Prostate gland (tissue), 2 donors: ENCODE results near the gene ENTPD8. TPM values are rescaled to one million over a fixed set of nuclear protein-coding genes. Genes with fewer than 3 reads are reported as not detected.

Experiments used
- DNase-seq: peaks from one replicate; pipeline ENCODE4 v3.0.0-alpha.2; 2019; ENCODE audit warnings: low spot score
- H3K27ac ChIP-seq, 2 donors: fragments of 200-600 bp; sonication (generic); 2 replicates each; pipeline ENCODE4 v1.5.1; 2017 to 2019
- H3K27me3 ChIP-seq: fragments of 200-600 bp; sonication (generic); replicated peaks from 2 replicates; pipeline ENCODE4 v1.5.1; 2019; ENCODE audit not compliant: insufficient read depth
- H3K36me3 ChIP-seq, 2 donors: fragments of 200-600 bp; sonication (generic); 1 replicate in 1 of 2; 2 replicates in 1 of 2; pipeline versions ENCODE4 v1.5.1 to v1.8.1; 2017 to 2019
- H3K4me1 ChIP-seq: fragments of 200-600 bp; sonication (generic); replicated peaks from 2 replicates; pipeline ENCODE4 v1.5.1; 2019
- H3K4me3 ChIP-seq, 2 donors: fragments of 200-600 bp; sonication (generic); 2 replicates each; pipeline ENCODE4 v1.5.1; 2017 to 2019
- H3K9me3 ChIP-seq: fragments of 200-600 bp; sonication (generic); 2 replicates; pipeline ENCODE4 v1.5.1; 2017
- CTCF ChIP-seq, 4 experiments: fragments of 200-600 bp in 2 of 4; fragments of 450-650 bp in 2 of 4; sonication (generic) in 2 of 4; IDR thresholded peaks; 1 replicate in 3 of 4; 2 replicates in 1 of 4; pipeline ENCODE4 v1.5.1; 2016 to 2019; ENCODE audit warnings: antibody characterized with exemption in 4 of 4, mild to moderate bottlenecking in 2 of 4, moderate library complexity in 2 of 4
- POLR2A ChIP-seq: fragments of 450-650 bp; IDR thresholded peaks from one replicate; pipeline ENCODE4 v1.6.1; 2016; ENCODE audit warnings: antibody characterized with exemption, mild to moderate bottlenecking
- POLR2AphosphoS5 ChIP-seq: sonication (generic); formaldehyde crosslinking; IDR thresholded peaks from one replicate; pipeline ENCODE4 v1.6.1; 2017; ENCODE audit warnings: antibody characterized with exemption
- WGBS: methylation state at CpG from one replicate; pipeline ENCODE4 v1.1.5; 2018; 5-methylcytosine and 5-hydroxymethylcytosine counted together
- intact Hi-C: fragments of 100-400 bp; cut with DNase I; formaldehyde crosslinking; loops from one replicate; pipeline ENCODE4 v1.14.2; 2022
- total RNA-seq, 2 donors: library from RNA; depleted of rRNA; stranded (reverse); fragments of >200 nt; gene quantifications; one replicate each; pipeline ENCODE4 v1.1.0, GENCODE V29; 2016

ENTPD8 gene
- total RNA-seq, 2 donors from 2014 or later: 1.8 TPM

GRCh38 chr9:137423514-137424291 lies 17.5 kb downstream of the ENTPD8 start:
- Histone ChIP-seq H3K36me3 (no peaks in the 10 kb centered on the region), H3K9me3 (no peaks in the 10 kb centered on the region), H3K4me1 (no peaks in the 10 kb centered on the region), H3K27ac (peak overlapping the region; percentile 60 to 76), H3K4me3 (peak overlapping the region; percentile 80 to 98), H3K27me3 (no peaks in the 10 kb centered on the region)
- DNase-seq: no peak
- 14% methylated on average over 57 of the region's 77 CpGs for WGBS
- TF ChIP-seq POLR2AphosphoS5 (no peak), CTCF (IDR thresholded peaks at IDR 0.05) (peak in 1 of 4 experiments; percentile 8), POLR2A (no peak)
- intact Hi-C loops: no loop called here

GRCh38 chr9:137422604-137423513 lies 18.3 kb downstream of the ENTPD8 start, which contains the start of the genes EXD3 and NOXA1:
Gene EXD3 (minus strand): TSS chr9:137423162. CDS start chr9:137395357, 27,805 bp downstream.
Gene NOXA1 (plus strand): TSS chr9:137423393. CDS start chr9:137423530, 137 bp downstream.
- Histone ChIP-seq H3K4me3 (peak within 1 kb of the TSS; percentile 80 to 98), H3K36me3 (no peaks in the 10 kb centered on the region), H3K9me3 (no peaks in the 10 kb centered on the region), H3K27me3 (no peaks in the 10 kb centered on the region), H3K27ac (peak within 1 kb of the TSS; percentile 69 to 76), H3K4me1 (no peaks in the 10 kb centered on the region)
- intact Hi-C loops: no loop called here
- 1% methylated on average over 87 of the region's 113 CpGs for WGBS
- peak; percentile 87 for TF ChIP-seq POLR2AphosphoS5
- peak; percentile 67 for TF ChIP-seq POLR2A
- TF ChIP-seq CTCF (IDR thresholded peaks at IDR 0.05): peak; percentile 70 to 93 (median 92)
- DNase-seq: peak; percentile 92

GRCh38 chr9:137421838-137422603 lies 19.1 kb downstream of the ENTPD8 start:
- DNase-seq: no peak
- Histone ChIP-seq H3K4me1 (no peaks in the 10 kb centered on the region), H3K4me3 (peak overlapping the region; percentile 80 to 98), H3K36me3 (no peaks in the 10 kb centered on the region), H3K27me3 (no peaks in the 10 kb centered on the region), H3K27ac (peak overlapping the region; percentile 69 to 76), H3K9me3 (no peaks in the 10 kb centered on the region)
- WGBS: under 1% methylated on average over 11 of the region's 11 CpGs
- intact Hi-C loops: no loop called here
- TF ChIP-seq POLR2AphosphoS5 (no peak), POLR2A (no peak)

GRCh38 chr9:137417161-137418021 lies 23.8 kb downstream of the ENTPD8 start:
- TF ChIP-seq CTCF (IDR thresholded peaks at IDR 0.05) (no peak), POLR2A (no peak), POLR2AphosphoS5 (no peak)
- H3K4me1 ChIP-seq: no peaks in the 10 kb centered on the region
- 83% methylated on average over 97 of the region's 99 CpGs for WGBS
- no peaks in the 10 kb centered on the region for H3K9me3 ChIP-seq
- no peak for DNase-seq
- intact Hi-C loops: no loop called here
- H3K27ac ChIP-seq: no peak overlapping the region
- H3K27me3 ChIP-seq: no peaks in the 10 kb centered on the region
- H3K36me3 ChIP-seq: no peaks in the 10 kb centered on the region
- H3K4me3 ChIP-seq: peak overlapping the region; percentile 1 to 15
